ENCODE measurements around the gene C10orf143. TPM values are rescaled to one million over a fixed set of nuclear protein-coding genes. Genes with fewer than 3 reads are reported as not detected.

The C10orf143 gene
- total RNA-seq, 1 experiment from 2014 or later = not detected

- no peak for DNase-seq (ENCODE audit: low read depth)
Measured at GRCh38 chr10:130016095-130016494, 94.5 kb downstream of the C10orf143 start.

- DNase-seq (ENCODE audit: low read depth) = no peak
Measured at GRCh38 chr10:130015075-130015695, 95.4 kb downstream of the C10orf143 start.

GRCh38 chr10:130014263-130015074, 96.2 kb downstream of the C10orf143 start:
- DNase-seq (ENCODE audit: low read depth) = no peak

Other genes with a start within 250 kb of the C10orf143 start
- gene EBF3, start 146.6 kb downstream of the C10orf143 start, total RNA-seq (2014; rRNA removed; shearing (Covaris generic)) = not detected in 2 replicates
- 178 and 182 TPM in 2 replicates for gene GLRX3, start 25.6 kb upstream of the C10orf143 start, total RNA-seq (2014; rRNA removed; shearing (Covaris generic))